Measurements from ENCODE around the gene CDH16. TPM values are rescaled to one million over a fixed set of nuclear protein-coding genes. Genes with fewer than 3 reads are reported as not detected.
A peak's percentile ranks its signal among the peaks of the same experiment; 100 is the strongest.

CDH16 gene
- total and polyA plus RNA-seq, 2 of the 13 experiments (the other 11 are each of a cell fraction or from before 2014, with no cell fraction given): 2.7 to 3.9 TPM

DNA sequence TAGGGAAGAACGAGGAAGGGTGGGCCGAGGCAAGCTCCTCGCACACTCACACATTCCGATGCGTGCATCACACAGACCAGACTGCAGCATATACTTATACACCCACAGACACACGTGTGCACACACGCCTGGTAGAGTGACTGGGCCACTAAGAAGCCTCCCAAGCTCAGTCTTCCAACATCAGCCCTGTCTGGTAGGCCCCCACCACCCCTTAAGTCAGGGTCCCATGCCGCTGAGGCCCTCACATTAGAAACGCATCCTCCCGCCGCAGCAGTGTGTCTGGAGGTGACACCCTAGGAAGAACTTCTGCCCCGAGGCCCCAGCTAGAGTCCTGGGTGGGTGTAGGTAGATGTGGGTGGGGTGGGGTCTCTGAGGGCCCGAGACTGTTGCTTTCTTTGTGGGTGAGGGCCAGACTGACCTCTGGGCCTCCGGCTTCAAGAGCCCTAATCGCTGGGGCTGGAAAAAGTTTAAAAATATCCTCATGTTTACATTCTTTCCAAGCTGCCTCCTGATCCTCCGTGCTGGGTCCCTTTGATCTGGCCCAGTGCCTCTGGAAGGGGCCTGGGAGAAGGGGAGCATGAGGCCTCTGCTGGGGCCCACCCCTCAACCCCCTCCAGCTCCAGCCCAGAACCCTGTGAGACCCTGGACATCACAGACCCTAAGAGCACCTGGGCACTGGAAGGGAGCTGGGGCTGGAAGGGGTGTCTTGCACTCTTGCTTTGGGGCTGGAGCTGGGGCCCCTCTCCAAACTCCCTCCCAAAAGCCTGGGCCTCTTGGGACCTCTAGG lies 13.6 kb downstream of the CDH16 start (continued):
- TF ChIP-seq, protein P1, sequence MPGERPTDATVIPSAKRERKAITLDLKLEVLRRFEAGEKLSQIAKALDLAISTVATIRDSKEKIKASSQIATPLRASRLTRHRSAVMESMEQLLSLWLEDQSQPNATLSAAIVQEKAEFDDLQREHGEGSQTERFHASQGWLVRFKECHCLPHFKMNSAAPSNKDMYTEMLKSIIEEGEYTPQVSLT (CRISPR knock-in tag; IDR thresholded peaks at IDR 0.05; ENCODE audit: borderline replicate concordance, low read depth): 0 out of 2 replicates have a peak, but pooled peaks have one; percentile 5
- TF ChIP-seq ZNF260 (CRISPR knock-in tag; IDR thresholded peaks at IDR 0.05; ENCODE audit: borderline replicate concordance, low read depth) (no peak), ZNF276 (CRISPR knock-in tag; IDR thresholded peaks at IDR 0.05; ENCODE audit: low read depth) (no peak), ZNF724P (CRISPR knock-in tag; IDR thresholded peaks at IDR 0.05; ENCODE audit: borderline replicate concordance) (no peak), REPIN1 (CRISPR knock-in tag; IDR thresholded peaks at IDR 0.05; ENCODE audit: borderline replicate concordance, low read depth) (no peak; the same call in 1 of the 2 replicates), ZNF431 (CRISPR knock-in tag; IDR thresholded peaks at IDR 0.05; ENCODE audit: borderline replicate concordance, low read depth) (no peak), MLXIP (CRISPR knock-in tag; IDR thresholded peaks at IDR 0.05; ENCODE audit: borderline replicate concordance) (0 out of 2 replicates have a peak, but pooled peaks have one; percentile 49), RARA (CRISPR knock-in tag; IDR thresholded peaks at IDR 0.05) (peak; percentile 89), DPF2 (CRISPR knock-in tag; IDR thresholded peaks at IDR 0.05; ENCODE audit: borderline replicate concordance, low read depth) (peak; percentile 82; the same call in 1 of the 2 replicates), RBFOX2 (IDR thresholded peaks at IDR 0.05; ENCODE audit: low read depth, low read length) (no peak), ZNF784 (CRISPR knock-in tag; IDR thresholded peaks at IDR 0.05; ENCODE audit: borderline replicate concordance) (0 out of 2 replicates have a peak, but pooled peaks have one; percentile 47), FOXO1 (CRISPR knock-in tag; IDR thresholded peaks at IDR 0.05) (peak; percentile 74), ZNF510 (CRISPR knock-in tag; IDR thresholded peaks at IDR 0.05; ENCODE audit: low read depth) (no peak), NR1H2 (CRISPR knock-in tag; IDR thresholded peaks at IDR 0.05; ENCODE audit: borderline replicate concordance, low read depth) (no peak), HNF4G (IDR thresholded peaks at IDR 0.05; ENCODE audit: borderline replicate concordance, low read depth, low read length) (peak; percentile 25; the same call in 1 of the 2 replicates), HNF4G (CRISPR knock-in tag; IDR thresholded peaks at IDR 0.05; ENCODE audit: borderline replicate concordance, low read depth) (no peak; the same call in 1 of the 2 replicates), KDM1A (CRISPR knock-in tag; IDR thresholded peaks at IDR 0.05) (no peak), ZBTB34 (CRISPR knock-in tag; IDR thresholded peaks at IDR 0.05) (no peak), ZSCAN29 (CRISPR knock-in tag; conservative IDR thresholded peaks at IDR 0.05) (no peak)
- TF ChIP-seq, protein P2, sequence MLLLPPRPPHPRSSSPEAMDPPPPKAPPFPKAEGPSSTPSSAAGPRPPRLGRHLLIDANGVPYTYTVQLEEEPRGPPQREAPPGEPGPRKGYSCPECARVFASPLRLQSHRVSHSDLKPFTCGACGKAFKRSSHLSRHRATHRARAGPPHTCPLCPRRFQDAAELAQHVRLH (CRISPR knock-in tag; IDR thresholded peaks at IDR 0.05; ENCODE audit: borderline replicate concordance, low read depth): no peak; the same call in 1 of the 2 replicates

All from HepG2 (cell line).